ENCODE measurements around the gene KCNS3. TPM values are rescaled to one million over a fixed set of nuclear protein-coding genes. Genes with fewer than 3 reads are reported as not detected.
A peak's percentile ranks its signal among the peaks of the same experiment; 100 is the strongest.

The KCNS3 gene
- total and polyA plus RNA-seq, 9 of the 15 experiments (the other 6 are each of a cell fraction or from before 2014, with no cell fraction given): 0.01 to 0.75 (median 0.25) TPM

DNA sequence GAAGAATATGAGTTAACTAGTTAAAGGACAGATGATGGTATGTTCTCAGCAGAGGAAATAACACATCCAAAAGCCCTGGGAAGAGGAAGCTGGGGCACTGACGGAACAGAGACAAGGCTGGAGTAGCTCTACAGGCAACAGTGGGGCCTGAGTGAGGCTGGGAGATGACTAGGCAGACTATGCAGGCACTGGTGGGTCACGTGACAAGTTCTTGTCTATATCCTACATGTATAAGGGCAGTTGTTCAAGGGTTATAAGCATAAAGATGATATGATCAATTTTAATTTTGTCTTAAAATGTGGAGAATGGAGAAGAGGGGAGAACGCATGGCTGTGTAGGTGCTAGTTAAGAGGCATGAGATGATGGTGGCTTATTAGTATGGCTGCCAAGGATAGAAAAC is 68.6 kb downstream of the KCNS3 start (continued):
- TF ChIP-seq, protein P1, sequence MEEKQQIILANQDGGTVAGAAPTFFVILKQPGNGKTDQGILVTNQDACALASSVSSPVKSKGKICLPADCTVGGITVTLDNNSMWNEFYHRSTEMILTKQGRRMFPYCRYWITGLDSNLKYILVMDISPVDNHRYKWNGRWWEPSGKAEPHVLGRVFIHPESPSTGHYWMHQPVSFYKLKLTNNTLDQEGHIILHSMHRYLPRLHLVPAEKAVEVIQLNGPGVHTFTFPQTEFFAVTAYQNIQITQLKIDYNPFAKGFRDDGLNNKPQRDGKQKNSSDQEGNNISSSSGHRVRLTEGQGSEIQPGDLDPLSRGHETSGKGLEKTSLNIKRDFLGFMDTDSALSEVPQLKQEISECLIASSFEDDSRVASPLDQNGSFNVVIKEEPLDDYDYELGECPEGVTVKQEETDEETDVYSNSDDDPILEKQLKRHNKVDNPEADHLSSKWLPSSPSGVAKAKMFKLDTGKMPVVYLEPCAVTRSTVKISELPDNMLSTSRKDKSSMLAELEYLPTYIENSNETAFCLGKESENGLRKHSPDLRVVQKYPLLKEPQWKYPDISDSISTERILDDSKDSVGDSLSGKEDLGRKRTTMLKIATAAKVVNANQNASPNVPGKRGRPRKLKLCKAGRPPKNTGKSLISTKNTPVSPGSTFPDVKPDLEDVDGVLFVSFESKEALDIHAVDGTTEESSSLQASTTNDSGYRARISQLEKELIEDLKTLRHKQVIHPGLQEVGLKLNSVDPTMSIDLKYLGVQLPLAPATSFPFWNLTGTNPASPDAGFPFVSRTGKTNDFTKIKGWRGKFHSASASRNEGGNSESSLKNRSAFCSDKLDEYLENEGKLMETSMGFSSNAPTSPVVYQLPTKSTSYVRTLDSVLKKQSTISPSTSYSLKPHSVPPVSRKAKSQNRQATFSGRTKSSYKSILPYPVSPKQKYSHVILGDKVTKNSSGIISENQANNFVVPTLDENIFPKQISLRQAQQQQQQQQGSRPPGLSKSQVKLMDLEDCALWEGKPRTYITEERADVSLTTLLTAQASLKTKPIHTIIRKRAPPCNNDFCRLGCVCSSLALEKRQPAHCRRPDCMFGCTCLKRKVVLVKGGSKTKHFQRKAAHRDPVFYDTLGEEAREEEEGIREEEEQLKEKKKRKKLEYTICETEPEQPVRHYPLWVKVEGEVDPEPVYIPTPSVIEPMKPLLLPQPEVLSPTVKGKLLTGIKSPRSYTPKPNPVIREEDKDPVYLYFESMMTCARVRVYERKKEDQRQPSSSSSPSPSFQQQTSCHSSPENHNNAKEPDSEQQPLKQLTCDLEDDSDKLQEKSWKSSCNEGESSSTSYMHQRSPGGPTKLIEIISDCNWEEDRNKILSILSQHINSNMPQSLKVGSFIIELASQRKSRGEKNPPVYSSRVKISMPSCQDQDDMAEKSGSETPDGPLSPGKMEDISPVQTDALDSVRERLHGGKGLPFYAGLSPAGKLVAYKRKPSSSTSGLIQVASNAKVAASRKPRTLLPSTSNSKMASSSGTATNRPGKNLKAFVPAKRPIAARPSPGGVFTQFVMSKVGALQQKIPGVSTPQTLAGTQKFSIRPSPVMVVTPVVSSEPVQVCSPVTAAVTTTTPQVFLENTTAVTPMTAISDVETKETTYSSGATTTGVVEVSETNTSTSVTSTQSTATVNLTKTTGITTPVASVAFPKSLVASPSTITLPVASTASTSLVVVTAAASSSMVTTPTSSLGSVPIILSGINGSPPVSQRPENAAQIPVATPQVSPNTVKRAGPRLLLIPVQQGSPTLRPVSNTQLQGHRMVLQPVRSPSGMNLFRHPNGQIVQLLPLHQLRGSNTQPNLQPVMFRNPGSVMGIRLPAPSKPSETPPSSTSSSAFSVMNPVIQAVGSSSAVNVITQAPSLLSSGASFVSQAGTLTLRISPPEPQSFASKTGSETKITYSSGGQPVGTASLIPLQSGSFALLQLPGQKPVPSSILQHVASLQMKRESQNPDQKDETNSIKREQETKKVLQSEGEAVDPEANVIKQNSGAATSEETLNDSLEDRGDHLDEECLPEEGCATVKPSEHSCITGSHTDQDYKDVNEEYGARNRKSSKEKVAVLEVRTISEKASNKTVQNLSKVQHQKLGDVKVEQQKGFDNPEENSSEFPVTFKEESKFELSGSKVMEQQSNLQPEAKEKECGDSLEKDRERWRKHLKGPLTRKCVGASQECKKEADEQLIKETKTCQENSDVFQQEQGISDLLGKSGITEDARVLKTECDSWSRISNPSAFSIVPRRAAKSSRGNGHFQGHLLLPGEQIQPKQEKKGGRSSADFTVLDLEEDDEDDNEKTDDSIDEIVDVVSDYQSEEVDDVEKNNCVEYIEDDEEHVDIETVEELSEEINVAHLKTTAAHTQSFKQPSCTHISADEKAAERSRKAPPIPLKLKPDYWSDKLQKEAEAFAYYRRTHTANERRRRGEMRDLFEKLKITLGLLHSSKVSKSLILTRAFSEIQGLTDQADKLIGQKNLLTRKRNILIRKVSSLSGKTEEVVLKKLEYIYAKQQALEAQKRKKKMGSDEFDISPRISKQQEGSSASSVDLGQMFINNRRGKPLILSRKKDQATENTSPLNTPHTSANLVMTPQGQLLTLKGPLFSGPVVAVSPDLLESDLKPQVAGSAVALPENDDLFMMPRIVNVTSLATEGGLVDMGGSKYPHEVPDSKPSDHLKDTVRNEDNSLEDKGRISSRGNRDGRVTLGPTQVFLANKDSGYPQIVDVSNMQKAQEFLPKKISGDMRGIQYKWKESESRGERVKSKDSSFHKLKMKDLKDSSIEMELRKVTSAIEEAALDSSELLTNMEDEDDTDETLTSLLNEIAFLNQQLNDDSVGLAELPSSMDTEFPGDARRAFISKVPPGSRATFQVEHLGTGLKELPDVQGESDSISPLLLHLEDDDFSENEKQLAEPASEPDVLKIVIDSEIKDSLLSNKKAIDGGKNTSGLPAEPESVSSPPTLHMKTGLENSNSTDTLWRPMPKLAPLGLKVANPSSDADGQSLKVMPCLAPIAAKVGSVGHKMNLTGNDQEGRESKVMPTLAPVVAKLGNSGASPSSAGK (IDR thresholded peaks at IDR 0.05): no peak
- TF ChIP-seq CBFA2T2 (conservative IDR thresholded peaks at IDR 0.05): peak; percentile 30
- TF ChIP-seq NFE2 (IDR thresholded peaks at IDR 0.05; ENCODE audit: low read depth): no peak
- TF ChIP-seq E2F3 (CRISPR knock-in tag; IDR thresholded peaks at IDR 0.05): no peak
- no peak for TF ChIP-seq ZNF184 (CRISPR knock-in tag; IDR thresholded peaks at IDR 0.05)
- TF ChIP-seq PTTG1 (tag; IDR thresholded peaks at IDR 0.05; ENCODE audit: low read depth): no peak
- TF ChIP-seq RBFOX2 (IDR thresholded peaks at IDR 0.05; ENCODE audit: low read depth, low read length): no peak
- TF ChIP-seq ADNP (tag; IDR thresholded peaks at IDR 0.05): no peak
- TF ChIP-seq, protein P2, sequence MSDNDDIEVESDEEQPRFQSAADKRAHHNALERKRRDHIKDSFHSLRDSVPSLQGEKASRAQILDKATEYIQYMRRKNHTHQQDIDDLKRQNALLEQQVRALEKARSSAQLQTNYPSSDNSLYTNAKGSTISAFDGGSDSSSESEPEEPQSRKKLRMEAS (CRISPR knock-in tag; IDR thresholded peaks at IDR 0.05): no peak
- TF ChIP-seq POLR3A (IDR thresholded peaks at IDR 0.05; ENCODE audit: borderline replicate concordance, extremely low read depth, insufficient read depth, insufficient read length): no peak
- peak; percentile 70; the same call in 1 of the 2 replicates for TF ChIP-seq RAD51 (IDR thresholded peaks at IDR 0.05; ENCODE audit: borderline replicate concordance, low read depth)
- TF ChIP-seq ZNF347 (CRISPR knock-in tag; IDR thresholded peaks at IDR 0.05; ENCODE audit: low read depth): no peak
